HG02981 (cell line): ENCODE measurements around the gene NACC1.

Experiments
- ATAC-seq: cut with Tn5 transposase; IDR thresholded peaks from one replicate; pipeline ENCODE4 v1.9.1; 2021; ENCODE audit warnings: mild to moderate bottlenecking, moderate library complexity; ENCODE audit not compliant: unreplicated experiment

NACC1 gene

GRCh38 chr19:13189600-13189999, 71.5 kb downstream of the NACC1 start:
- ATAC-seq, result no peak
